ENCODE measurements around the gene RUBCNL. TPM values are rescaled to one million over a fixed set of nuclear protein-coding genes. Genes with fewer than 3 reads are reported as not detected.
A peak's percentile ranks its signal among the peaks of the same experiment; 100 is the strongest.

Gene RUBCNL
- total RNA-seq, 1 experiment from 2014 or later = not detected

GRCh38 chr13:46386392-46387063 lies 524 bp downstream of the RUBCNL start:
- no peak overlapping the region for H3K27ac ChIP-seq (ENCODE audit: low read length)
- CTCF ChIA-PET = no interaction called here
- no TSS peak for BruUV-seq (replicated peaks)
- peak overlapping the region; percentile 70 for H3K4me3 ChIP-seq (ENCODE audit: low read length)
- H2AFZ ChIP-seq (ENCODE audit: low read length) = peak overlapping the region; percentile 87
- H3K9me2 ChIP-seq (replicated peaks; ENCODE audit: low read length) = no peaks in the 10 kb centered on the region
- intact Hi-C loops (cut with micrococcal nuclease) = no loop called here
- H3F3A ChIP-seq (ENCODE audit: low read length, unreplicated experiment) = no peaks in the 10 kb centered on the region
- no peaks in the 10 kb centered on the region for H3K27me3 ChIP-seq (ENCODE audit: low read length)
- H4K20me1 ChIP-seq (ENCODE audit: low read length) = no peaks in the 10 kb centered on the region
- H3K79me2 ChIP-seq (ENCODE audit: low read length) = no peaks in the 10 kb centered on the region
- H3K4me1 ChIP-seq (ENCODE audit: insufficient read depth, low read length) = no peaks in the 10 kb centered on the region
- no peaks in the 10 kb centered on the region for H3K9me3 ChIP-seq (ENCODE audit: low read length)
- no peak overlapping the region for H3K9ac ChIP-seq (ENCODE audit: low read length)
- POLR2A ChIA-PET (ENCODE audit: unreplicated experiment) = no interaction called here
- no peak for DNase-seq
- no peak for ATAC-seq
- peak overlapping the region; percentile 93 for H3K4me2 ChIP-seq (ENCODE audit: low read length)
- no peak for TF ChIP-seq CTCF (conservative IDR thresholded peaks at IDR 0.05; ENCODE audit: low read depth, low read length)
- no peak for TF ChIP-seq EZH2 (IDR thresholded peaks at IDR 0.05; ENCODE audit: low read length, unreplicated experiment)
- TF ChIP-seq EZH2phosphoT487 (IDR thresholded peaks at IDR 0.05; ENCODE audit: borderline replicate concordance, low read length) = no peak
- no peaks in the 10 kb centered on the region for H3K36me3 ChIP-seq (ENCODE audit: low read depth, low read length)

GRCh38 chr13:46385946-46386345 lies 1.1 kb downstream of the RUBCNL start:
- Histone ChIP-seq H3K79me2 (ENCODE audit: low read length) (no peaks in the 10 kb centered on the region), H3K36me3 (ENCODE audit: low read depth, low read length) (no peaks in the 10 kb centered on the region), H3K4me1 (ENCODE audit: insufficient read depth, low read length) (no peaks in the 10 kb centered on the region), H3K27me3 (ENCODE audit: low read length) (no peaks in the 10 kb centered on the region), H3K4me3 (ENCODE audit: low read length) (no peak overlapping the region), H4K20me1 (ENCODE audit: low read length) (no peaks in the 10 kb centered on the region), H3F3A (ENCODE audit: low read length, unreplicated experiment) (no peaks in the 10 kb centered on the region), H3K9ac (ENCODE audit: low read length) (no peak overlapping the region), H3K4me2 (ENCODE audit: low read length) (no peak overlapping the region), H3K9me2 (replicated peaks; ENCODE audit: low read length) (no peaks in the 10 kb centered on the region), H3K27ac (ENCODE audit: low read length) (no peak overlapping the region), H2AFZ (ENCODE audit: low read length) (no peak overlapping the region), H3K9me3 (ENCODE audit: low read length) (no peaks in the 10 kb centered on the region)
- CTCF ChIA-PET = no interaction called here
- DNase-seq (no peak), ATAC-seq (no peak)
- TF ChIP-seq EZH2phosphoT487 (IDR thresholded peaks at IDR 0.05; ENCODE audit: borderline replicate concordance, low read length) = no peak
- TF ChIP-seq EZH2 (IDR thresholded peaks at IDR 0.05; ENCODE audit: low read length, unreplicated experiment) = no peak
- no peak for TF ChIP-seq CTCF (conservative IDR thresholded peaks at IDR 0.05; ENCODE audit: low read depth, low read length)
- intact Hi-C loops (cut with micrococcal nuclease) = no loop called here
- no TSS peak for BruUV-seq (replicated peaks)
- POLR2A ChIA-PET (ENCODE audit: unreplicated experiment) = no interaction called here

- POLR2A ChIA-PET (ENCODE audit: unreplicated experiment) = no interaction called here
Measured at GRCh38 chr13:46383383-46383782, 3.7 kb downstream of the RUBCNL start.

More at GRCh38 chr13:46383383-46383782, 3.7 kb downstream of the RUBCNL start:
- no TSS peak for BruUV-seq (replicated peaks)
- H3K9me2 ChIP-seq (replicated peaks; ENCODE audit: low read length) = no peaks in the 10 kb centered on the region
- TF ChIP-seq EZH2 (IDR thresholded peaks at IDR 0.05; ENCODE audit: low read length, unreplicated experiment) (no peak), EZH2phosphoT487 (IDR thresholded peaks at IDR 0.05; ENCODE audit: borderline replicate concordance, low read length) (no peak)
- no peaks in the 10 kb centered on the region for H3K9me3 ChIP-seq (ENCODE audit: low read length)
- no peak for ATAC-seq
- H3K4me3 ChIP-seq (ENCODE audit: low read length) = no peak overlapping the region
- no peaks in the 10 kb centered on the region for H3K27me3 ChIP-seq (ENCODE audit: low read length)
- H3K4me2 ChIP-seq (ENCODE audit: low read length) = no peak overlapping the region
- CTCF ChIA-PET = no interaction called here
- H3K36me3 ChIP-seq (ENCODE audit: low read depth, low read length) = no peaks in the 10 kb centered on the region
- H3F3A ChIP-seq (ENCODE audit: low read length, unreplicated experiment) = no peaks in the 10 kb centered on the region
- H3K79me2 ChIP-seq (ENCODE audit: low read length) = no peaks in the 10 kb centered on the region
- intact Hi-C loops (cut with micrococcal nuclease) = no loop called here
- no peak for DNase-seq
- no peak overlapping the region for H3K9ac ChIP-seq (ENCODE audit: low read length)
- no peak overlapping the region for H3K27ac ChIP-seq (ENCODE audit: low read length)
- H4K20me1 ChIP-seq (ENCODE audit: low read length) = no peaks in the 10 kb centered on the region
- H2AFZ ChIP-seq (ENCODE audit: low read length) = no peak overlapping the region
- no peaks in the 10 kb centered on the region for H3K4me1 ChIP-seq (ENCODE audit: insufficient read depth, low read length)

All from PC-3 (cell line).